ENCODE results near the gene TBL2.
"Not testable (repeated sequence)": the region's sequence is repeated elsewhere in the genome, so short reads cannot be mapped to it uniquely, and the experiment has no call there.

The TBL2 gene

DNA sequence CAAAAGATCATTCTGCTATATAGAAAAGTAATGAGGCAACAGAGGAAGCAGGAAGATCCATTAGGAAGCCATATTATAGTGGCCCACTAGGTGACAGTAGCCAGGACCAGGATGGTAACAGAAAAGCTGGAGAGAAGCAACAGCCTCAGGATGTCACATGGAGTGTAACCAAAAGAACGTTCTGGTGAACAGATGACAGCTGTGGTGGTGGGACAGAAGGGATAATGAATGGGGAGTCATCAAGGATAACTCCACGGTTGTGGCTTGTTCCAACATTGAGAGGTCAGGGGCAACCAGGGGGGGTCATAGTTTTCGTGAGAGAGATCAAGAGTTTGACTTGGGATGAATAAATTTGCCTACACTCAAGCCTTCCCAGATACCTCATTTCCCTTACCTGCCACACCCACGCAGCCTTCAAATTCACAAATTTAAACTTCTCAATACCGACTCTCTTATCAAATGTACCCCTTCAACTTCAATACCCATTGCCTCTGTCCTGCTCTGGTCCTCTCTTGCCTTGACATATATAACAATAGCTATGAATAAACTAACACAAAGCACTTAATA lies 9.3 kb downstream of the TBL2 start:
- no peak for DNase-seq

- DNase-seq: no peak
Observed at GRCh38 chr7:73567846-73568685, 10.3 kb downstream of the TBL2 start.

GRCh38 chr7:73567140-73567539 lies 11.2 kb downstream of the TBL2 start:
- no peak for DNase-seq

DNA sequence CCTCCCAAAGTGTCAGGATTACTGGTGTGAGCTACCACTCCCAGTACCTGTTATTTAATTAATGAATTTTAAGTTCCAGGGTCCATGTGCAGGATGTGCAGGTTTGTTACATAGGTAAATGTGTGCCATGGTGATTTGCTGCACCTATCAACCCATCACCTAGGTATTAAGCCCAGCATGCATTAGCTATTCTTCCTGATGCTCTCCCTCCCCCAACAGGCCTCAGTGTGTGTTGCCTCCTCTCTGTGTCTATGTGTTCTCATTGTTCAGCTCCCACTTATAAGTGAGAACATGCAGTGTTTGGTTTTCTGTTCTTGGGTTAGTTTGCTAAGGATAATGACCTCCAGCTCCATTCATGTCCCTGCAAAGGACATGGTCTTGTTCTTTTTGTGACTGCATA lies 11.9 kb downstream of the TBL2 start:
- not testable (repeated sequence) for DNase-seq

DNA sequence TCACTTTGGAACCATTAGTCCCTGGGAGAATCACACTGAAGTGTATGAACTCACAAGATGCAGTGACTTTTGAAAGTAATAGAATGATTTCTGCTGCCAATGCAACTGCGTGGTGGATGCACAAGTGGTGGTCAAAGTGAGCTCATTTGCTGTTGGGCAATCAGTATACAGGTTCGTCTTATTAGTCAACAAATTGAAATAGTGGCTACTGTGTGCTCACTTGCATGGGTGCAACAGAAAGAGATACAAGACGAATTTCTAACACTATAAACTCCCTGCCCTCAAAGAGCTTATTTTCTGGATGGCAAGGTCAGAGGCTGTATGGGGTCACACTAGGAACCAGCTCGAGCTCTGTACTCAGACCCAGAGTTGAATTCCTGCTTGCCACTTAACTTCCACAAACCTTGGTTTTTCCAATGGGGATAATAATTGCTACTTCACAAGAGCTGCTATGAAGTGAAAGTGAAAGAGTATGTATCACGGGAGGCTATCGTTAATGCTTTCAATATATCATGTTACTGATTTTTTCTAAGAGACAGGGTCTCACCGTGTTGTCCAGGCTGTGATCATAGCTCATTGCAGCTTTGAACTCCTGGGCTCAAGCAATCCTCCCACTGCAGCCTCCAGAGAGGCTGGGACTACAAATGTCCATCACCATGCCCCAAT lies 12.6 kb downstream of the TBL2 start:
- no peak for DNase-seq

DNA sequence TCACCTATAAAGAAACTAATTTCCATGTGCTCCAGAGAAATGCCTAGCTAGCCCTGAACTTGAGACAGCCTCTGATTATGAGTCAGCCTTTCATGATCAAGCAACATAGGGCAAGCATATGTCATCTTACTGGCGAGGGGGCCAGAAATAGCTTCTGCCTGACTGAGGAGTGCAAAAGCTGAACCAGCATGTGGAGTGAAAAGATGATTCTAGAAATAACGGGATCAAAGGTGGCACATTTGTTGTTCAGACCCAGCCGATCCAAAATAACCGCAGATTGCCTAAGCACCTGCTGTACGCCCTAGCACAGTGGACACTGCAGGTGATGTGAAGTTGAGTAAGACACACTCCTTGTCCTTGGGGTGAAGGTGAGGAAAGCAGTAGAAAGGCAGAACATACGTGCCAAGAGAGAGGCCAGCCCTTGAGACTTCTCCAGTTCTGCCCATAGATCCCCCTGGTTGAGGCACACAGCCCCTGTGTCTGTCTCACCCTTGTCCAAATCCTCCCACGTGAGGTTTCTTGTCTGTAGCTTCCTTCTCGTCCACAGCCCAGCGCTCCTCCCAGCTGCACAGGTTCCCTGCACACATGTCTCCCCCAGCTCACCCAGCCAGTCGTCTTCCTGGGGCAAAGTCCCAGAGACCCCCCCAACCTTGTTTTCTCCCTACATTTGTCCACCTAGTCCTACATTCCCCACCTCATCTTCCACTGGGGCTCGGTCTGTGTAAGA lies 18.1 kb downstream of the TBL2 start:
- no peak for DNase-seq

DNA sequence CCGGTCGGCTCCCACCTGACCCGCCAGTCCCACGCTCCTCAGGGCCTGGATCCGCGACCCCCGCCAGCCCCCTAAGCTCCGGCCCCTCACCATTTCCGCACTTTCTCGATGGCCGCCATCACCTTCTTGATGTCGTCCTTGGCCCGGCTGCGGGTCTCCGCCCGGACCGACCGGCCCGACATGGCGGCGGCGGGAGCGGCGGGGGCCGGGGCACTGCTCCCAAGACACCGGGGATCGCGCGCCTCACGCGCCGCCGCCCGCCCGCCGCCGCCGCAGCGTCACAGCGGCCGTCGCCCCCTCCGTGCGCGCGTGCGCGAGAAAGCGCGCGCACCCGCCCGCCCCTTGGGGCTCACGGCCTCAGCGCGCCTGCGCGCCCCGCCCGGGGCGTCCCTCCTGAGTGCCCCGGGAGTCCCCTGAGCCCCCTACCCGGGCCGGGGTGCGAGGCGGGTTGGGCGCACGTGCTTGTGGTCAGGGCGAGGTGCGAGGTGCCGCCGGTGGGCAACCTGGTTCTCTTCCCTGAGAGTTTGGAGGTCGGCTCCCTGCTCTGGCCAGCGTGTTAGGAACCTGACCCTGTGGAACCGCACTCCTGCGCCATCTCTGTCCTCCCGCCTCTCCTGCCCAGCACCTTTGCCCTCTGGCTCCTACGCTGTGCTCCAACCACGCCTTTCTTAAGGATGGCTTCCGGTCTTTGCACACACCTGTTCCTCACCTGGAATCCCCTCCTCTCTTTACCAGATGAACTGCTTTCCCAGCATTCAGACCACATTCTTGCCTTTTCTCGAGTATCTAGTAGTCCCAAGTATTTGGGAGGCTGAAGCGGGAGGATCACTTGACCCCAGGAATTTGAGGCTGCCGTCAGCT lies 20.8 kb downstream of the TBL2 start, which contains the start of gene BCL7B:
Gene BCL7B, minus strand, starts transcription at position 294 of the 861 bp plus-strand sequence. Its CDS starts 112 bp downstream, at position 182.
- DNase-seq: no peak

DNA sequence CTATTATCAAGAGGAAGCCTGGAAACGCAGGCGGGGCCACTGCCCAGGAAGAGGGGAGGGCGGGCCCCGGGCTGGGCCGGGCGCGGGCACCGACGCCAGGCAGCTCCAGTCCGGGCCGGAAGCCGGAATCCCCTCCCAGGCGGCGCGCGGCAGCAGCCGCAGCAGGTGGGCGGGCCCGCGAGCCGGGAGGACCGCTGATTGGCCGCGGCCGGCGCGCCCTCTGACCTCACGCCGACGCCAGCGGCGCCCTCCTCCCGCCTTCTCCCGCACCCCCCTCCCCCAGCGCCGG lies 21.3 kb downstream of the TBL2 start:
- peak; percentile 83 for DNase-seq

GRCh38 chr7:73556208-73557107 lies 21.9 kb downstream of the TBL2 start:
- no peak for DNase-seq

DNA sequence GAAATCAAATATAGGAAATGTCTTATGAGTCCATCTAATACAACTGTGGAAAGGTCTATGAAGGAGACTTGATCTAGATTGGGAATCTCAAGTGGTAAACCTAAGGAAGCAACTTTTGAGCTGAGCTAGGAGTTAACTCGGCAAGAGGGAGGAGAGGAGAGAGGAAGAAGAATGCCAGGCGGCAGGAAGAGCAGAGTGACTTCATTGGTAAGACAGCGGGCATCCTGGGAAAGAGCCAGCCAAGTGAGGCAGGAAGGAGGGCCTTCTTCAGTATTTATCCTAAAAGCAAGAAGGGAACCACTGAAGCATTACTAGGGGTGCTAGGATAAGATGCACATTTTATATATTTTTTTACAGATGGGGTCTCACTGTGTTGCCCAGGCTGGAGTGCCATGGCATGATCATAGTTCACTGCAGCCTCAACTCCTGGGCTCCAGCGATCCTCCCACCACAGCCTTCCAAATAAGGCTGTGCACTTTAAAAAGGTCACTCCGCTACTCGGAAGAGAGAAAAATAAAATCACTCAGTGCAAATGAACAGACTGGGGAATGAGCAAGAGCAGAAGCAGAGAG lies 22.9 kb downstream of the TBL2 start:
- DNase-seq: no peak

DNA sequence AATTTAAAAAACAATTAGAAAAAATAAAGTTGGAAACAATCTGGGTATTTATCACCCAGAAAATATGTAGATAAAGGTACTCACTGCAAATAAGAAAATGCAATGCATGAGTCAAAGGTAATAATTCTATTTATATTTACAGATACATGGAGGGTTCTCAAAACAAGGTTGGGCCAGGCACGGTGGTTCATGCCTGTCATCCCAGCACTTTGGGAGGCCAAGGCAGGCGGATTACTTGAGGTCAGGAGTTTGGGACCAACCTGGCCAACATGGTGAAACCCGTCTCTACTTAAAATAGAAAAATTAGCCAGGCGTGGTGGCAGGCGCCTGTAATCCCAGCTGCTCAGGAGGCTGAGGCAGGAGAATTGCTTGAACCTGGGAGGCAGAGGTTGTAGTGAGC lies 28.3 kb downstream of the TBL2 start:
- DNase-seq: not testable (repeated sequence)

GRCh38 chr7:73549176-73549575 lies 29.2 kb downstream of the TBL2 start:
- no peak for DNase-seq

GRCh38 chr7:73547841-73548240 lies 30.5 kb downstream of the TBL2 start:
- DNase-seq: no peak

- no peak for DNase-seq
Observed at GRCh38 chr7:73544678-73545077, 33.7 kb downstream of the TBL2 start.

- no peak for DNase-seq
Observed at GRCh38 chr7:73541722-73542121, 36.7 kb downstream of the TBL2 start.

DNA sequence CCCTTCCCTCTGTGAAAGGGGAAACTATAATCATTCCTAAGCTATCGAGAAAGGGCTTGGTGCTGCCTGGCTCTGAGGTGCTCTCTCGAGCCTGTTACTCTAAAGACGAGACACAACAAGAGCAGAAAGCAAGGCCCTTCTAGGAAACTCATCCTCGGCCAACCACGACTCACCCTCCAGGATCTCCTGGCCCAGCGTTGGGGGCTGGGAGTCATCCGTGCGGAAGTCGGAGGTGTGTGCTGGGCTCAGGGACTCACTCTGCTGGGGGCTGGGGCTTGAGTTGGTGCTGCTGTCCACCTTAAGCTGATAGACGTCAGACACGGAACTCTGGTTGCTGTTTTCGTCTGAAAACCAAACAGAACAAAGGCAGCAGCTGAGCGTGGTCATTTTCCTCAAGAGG lies 38.7 kb downstream of the TBL2 start:
- no peak for DNase-seq

DNA sequence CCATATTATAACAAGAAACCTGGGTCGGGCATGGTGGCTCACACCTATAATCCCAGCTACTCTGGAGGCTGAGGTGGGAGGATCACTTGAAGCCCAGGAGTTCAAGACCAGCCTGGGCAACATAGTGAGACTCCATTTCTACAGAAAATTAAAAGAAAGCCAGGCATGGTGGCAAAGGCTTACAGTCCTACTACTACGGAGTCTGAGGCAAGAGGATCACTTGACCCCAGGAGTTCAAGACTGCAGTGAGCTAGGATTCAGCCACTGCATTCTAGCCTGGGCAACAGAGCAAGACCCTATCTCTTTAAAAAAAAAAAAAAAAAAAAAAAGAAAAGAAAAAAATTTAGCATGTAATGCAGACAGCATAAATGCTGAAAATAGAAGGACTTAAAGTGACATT lies 39.9 kb downstream of the TBL2 start:
- not testable (repeated sequence) for DNase-seq

- DNase-seq: no peak
Observed at GRCh38 chr7:73537051-73537450, 41.3 kb downstream of the TBL2 start.

GRCh38 chr7:73536479-73536878 lies 41.9 kb downstream of the TBL2 start:
- DNase-seq: no peak

DNA sequence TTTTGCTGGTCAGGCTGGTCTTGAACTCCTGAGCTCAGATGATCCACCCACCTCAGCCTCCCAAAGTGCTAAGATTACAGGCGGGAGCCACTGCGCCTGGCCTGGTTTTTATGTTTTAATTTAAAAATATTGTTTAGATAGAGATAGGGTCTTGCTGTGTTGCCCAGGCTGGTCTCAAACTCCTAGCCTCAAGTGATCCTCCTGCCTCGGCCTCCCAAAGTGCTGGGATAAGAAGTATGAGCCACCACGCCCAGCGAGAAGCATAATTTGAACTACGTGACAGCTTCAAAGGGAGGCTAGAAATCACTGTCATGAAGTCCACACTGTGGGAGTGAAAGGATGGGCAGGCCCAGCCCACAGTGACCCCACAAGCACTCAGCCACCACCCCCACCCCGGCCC lies 42.5 kb downstream of the TBL2 start:
- DNase-seq: not testable (repeated sequence)

GRCh38 chr7:73533742-73534141 lies 44.6 kb downstream of the TBL2 start:
- no peak for DNase-seq

All from T1000 (cell line).